Stimulated activated naive CD8-positive, alpha-beta T cell treated with anti-CD3 and anti-CD28 coated beads, Interleukin-15, amount 100 ng/mL, for 72 hours (primary cell): Measurements from ENCODE around the gene PRDM16.

ENCODE experiments used
- ATAC-seq: fragments of 150-1000 bp; cut with Tn5 transposase; 2 replicates; pipeline ENCODE4 v1.10.0; 2021; ENCODE audit warnings: mild to moderate bottlenecking, moderate library complexity
- DNase-seq, 2 donors: peaks; one replicate each; pipeline ENCODE4 v3.0.0; 2021 to 2022
- H3K27ac Mint-ChIP-seq, 2 donors: one replicate each; pipeline ENCODE4 v1.8.0; 2022; ENCODE audit warnings: mild to moderate bottlenecking in 2 of 2, mixed read lengths in 2 of 2, moderate library complexity in 2 of 2
- H3K27me3 Mint-ChIP-seq: one replicate; pipeline ENCODE4 v1.8.0; 2022; ENCODE audit warnings: mixed read lengths
- H3K4me1 Mint-ChIP-seq: one replicate; pipeline ENCODE4 v1.8.0; 2022; ENCODE audit warnings: mild to moderate bottlenecking, mixed read lengths
- H3K4me3 Mint-ChIP-seq, 2 donors: one replicate each; pipeline ENCODE4 v1.8.0; 2022; ENCODE audit warnings: mild to moderate bottlenecking in 2 of 2, mixed read lengths in 2 of 2, moderate library complexity in 1 of 2
- H3K9me3 Mint-ChIP-seq, 2 donors: one replicate each; pipeline ENCODE4 v1.8.0; 2022; ENCODE audit warnings: mixed read lengths in 2 of 2

Gene PRDM16

DNA sequence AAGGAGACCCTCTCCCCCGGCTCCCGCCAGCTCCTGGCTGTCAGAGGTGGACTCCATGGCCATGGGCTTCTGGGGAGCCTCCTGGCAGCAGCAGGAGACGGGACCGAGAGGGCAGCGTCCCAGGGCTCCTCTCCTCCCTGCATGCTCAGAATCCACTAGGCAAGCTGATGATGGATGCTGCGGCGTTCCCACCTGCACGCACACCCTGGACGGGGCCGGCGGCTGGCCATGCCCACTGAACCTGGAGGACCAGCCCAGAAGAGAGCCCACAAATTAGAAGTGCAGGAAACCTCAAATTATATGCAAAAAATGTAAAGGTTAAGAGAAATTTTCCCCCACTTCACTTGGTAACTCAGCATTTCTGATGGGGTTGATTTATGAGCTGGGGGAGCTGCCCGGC, 308.2 kb downstream of the PRDM16 start:
- DNase-seq (no peak), ATAC-seq (no peak)
- H3K4me3 Mint-ChIP-seq = no peak overlapping the region
- no peak overlapping the region for H3K27ac Mint-ChIP-seq
- peaks cover 25% of the 10 kb centered on the region for H3K4me1 Mint-ChIP-seq
- H3K27me3 Mint-ChIP-seq = peaks cover 27% of the 10 kb centered on the region
- no peaks in the 10 kb centered on the region for H3K9me3 Mint-ChIP-seq

- H3K27me3 Mint-ChIP-seq = peaks cover 27% of the 10 kb centered on the region
- no peak overlapping the region for H3K4me3 Mint-ChIP-seq
- DNase-seq = no peak
- ATAC-seq = no peak
- peaks cover 19% of the 10 kb centered on the region for H3K4me1 Mint-ChIP-seq
- peak overlapping the region in 1 of 2 donors; percentile 32 for H3K27ac Mint-ChIP-seq
- no peaks in the 10 kb centered on the region for H3K9me3 Mint-ChIP-seq
Observed at GRCh38 chr1:3377604-3378279, 308.7 kb downstream of the PRDM16 start.

DNA sequence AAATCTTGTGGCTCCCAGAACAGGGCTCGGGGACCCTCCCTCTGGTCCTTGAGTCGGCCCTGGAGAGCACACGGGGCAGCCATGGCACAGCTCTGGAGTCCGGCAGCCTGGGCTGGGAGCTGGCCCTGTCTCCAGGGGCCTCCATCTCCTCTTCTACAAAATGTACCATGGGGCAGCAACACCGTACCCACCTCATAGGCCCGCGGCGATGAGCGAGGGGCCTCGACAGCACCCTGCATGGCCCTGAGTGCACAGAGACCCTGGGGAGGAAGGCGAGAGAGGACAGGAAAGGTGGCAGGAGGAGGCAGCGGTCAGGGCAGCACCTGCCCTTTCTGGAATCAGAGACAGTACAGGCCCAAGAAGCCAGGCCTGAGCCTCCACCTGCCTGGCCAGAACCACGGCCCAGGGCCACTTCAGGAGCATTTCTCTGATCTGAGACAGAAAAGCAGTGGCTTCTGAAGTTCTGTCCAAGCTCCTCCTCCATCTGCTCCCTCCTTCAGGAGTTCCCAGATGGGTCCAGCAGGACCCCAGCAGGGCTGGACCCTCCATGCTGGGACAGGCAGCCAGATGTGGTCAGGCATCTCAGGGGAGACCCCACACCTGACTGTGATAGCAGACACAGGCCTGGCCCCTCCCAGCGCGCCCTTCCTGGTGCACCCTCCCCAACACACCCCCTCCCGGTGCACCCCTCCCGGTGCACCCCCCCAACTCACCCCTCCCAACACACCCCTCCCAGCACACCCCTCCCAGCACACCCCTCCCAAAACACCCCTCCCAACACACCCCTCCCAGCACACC, 309.6 kb downstream of the PRDM16 start:
- Mint-ChIP-seq H3K4me3 (no peak overlapping the region), H3K27me3 (peaks cover 27% of the 10 kb centered on the region)

DNA sequence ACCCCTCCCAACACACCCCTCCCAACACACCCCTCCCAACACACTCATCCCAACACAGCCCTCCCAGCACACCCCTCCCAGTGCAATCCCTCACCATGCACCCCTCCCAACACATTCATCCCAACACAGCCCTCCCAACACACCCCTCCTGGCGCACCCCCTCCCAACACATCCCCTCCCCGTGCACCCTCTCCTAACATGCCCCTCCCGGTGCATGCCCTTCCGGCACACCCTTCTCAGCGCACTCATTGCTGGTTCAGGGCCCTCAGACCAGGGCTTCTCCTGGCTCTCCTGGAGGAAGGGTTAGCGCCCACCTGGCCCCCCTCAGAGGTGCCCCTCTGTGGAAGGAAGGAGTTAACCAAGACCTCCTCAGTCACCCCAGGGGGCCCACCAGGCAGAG, 310.9 kb downstream of the PRDM16 start:
- H3K27ac Mint-ChIP-seq = no peak overlapping the region
- no peaks in the 10 kb centered on the region for H3K9me3 Mint-ChIP-seq
- no peak overlapping the region for H3K4me3 Mint-ChIP-seq
- DNase-seq = no peak
- no peaks in the 10 kb centered on the region for H3K4me1 Mint-ChIP-seq
- no peak for ATAC-seq
- H3K27me3 Mint-ChIP-seq = peaks cover 27% of the 10 kb centered on the region

More for the DNA sequence above, 309.6 kb downstream of the PRDM16 start:
- peaks cover 10% of the 10 kb centered on the region for H3K4me1 Mint-ChIP-seq
- ATAC-seq = peak; percentile 29
- no peak for DNase-seq
- H3K27ac Mint-ChIP-seq = no peak overlapping the region
- no peaks in the 10 kb centered on the region for H3K9me3 Mint-ChIP-seq

GRCh38 chr1:3380469-3380868, 311.5 kb downstream of the PRDM16 start:
- H3K4me1 Mint-ChIP-seq = no peaks in the 10 kb centered on the region
- H3K4me3 Mint-ChIP-seq = no peak overlapping the region
- no peaks in the 10 kb centered on the region for H3K9me3 Mint-ChIP-seq
- peaks cover 23% of the 10 kb centered on the region for H3K27me3 Mint-ChIP-seq
- H3K27ac Mint-ChIP-seq = no peak overlapping the region
- DNase-seq = no peak
- no peak for ATAC-seq

DNA sequence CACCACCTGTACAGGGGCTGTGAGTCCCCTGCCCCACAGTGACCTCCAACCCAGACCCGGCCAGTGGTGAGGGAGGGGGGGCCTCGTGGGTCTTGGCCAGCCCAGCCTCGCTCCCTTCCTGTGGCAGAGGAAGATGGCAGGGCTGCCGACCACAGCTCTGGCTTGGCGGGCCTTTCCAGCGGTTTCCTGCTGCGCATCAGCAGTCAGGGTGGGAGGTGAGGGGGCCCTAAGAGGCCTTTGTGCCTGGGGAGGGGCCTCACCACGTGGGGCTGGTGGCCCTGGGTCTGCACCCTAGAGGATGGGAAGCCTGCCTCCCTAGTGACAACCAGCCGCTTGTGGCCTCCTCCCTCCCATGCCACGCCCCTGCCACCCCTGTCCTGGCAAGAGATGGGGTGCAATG, 312.9 kb downstream of the PRDM16 start:
- H3K4me3 Mint-ChIP-seq = no peak overlapping the region
- no peak overlapping the region for H3K27ac Mint-ChIP-seq
- no peak for DNase-seq
- H3K27me3 Mint-ChIP-seq = peaks cover 9% of the 10 kb centered on the region
- no peaks in the 10 kb centered on the region for H3K9me3 Mint-ChIP-seq
- ATAC-seq = no peak
- no peaks in the 10 kb centered on the region for H3K4me1 Mint-ChIP-seq

- peaks cover 8% of the 10 kb centered on the region for H3K27me3 Mint-ChIP-seq
- DNase-seq (no peak), ATAC-seq (no peak)
- H3K9me3 Mint-ChIP-seq = no peaks in the 10 kb centered on the region
- H3K4me1 Mint-ChIP-seq = no peaks in the 10 kb centered on the region
- no peak overlapping the region for H3K27ac Mint-ChIP-seq
- H3K4me3 Mint-ChIP-seq = no peak overlapping the region
Observed at GRCh38 chr1:3382326-3383057, 313.5 kb downstream of the PRDM16 start.

DNA sequence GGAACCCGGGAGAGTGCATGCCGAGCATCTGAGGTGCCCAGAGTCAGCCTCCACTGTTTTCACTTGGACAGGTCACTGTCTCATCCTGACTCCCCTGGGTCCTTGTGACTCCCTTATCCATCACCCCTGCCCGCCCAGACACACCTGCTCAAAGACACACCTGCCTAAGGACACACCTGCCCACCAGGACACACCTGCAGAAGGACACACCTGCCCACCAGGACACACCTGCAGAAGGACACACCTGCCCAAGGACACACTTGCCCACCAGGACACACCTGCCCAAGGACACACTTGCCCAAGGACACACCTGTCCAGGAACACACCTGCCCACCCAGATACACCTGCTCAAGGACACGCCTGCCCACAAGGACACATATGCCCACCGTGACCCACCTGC, 314.7 kb downstream of the PRDM16 start:
- Mint-ChIP-seq H3K27me3 (peaks cover 8% of the 10 kb centered on the region), H3K27ac (no peak overlapping the region), H3K9me3 (no peaks in the 10 kb centered on the region), H3K4me1 (no peaks in the 10 kb centered on the region), H3K4me3 (no peak overlapping the region)
- ATAC-seq (no peak), DNase-seq (no peak)

GRCh38 chr1:3384407-3384806, 315.4 kb downstream of the PRDM16 start:
- no peak for ATAC-seq

GRCh38 chr1:3386205-3387002, 317.4 kb downstream of the PRDM16 start:
- no peak overlapping the region for H3K4me3 Mint-ChIP-seq
- H3K27ac Mint-ChIP-seq = no peak overlapping the region
- no peaks in the 10 kb centered on the region for H3K4me1 Mint-ChIP-seq
- no peak for ATAC-seq
- DNase-seq = no peak
- no peaks in the 10 kb centered on the region for H3K9me3 Mint-ChIP-seq
- peaks cover 5% of the 10 kb centered on the region for H3K27me3 Mint-ChIP-seq

More at GRCh38 chr1:3384407-3384806, 315.4 kb downstream of the PRDM16 start:
- no peaks in the 10 kb centered on the region for H3K4me1 Mint-ChIP-seq
- peaks cover 8% of the 10 kb centered on the region for H3K27me3 Mint-ChIP-seq
- H3K27ac Mint-ChIP-seq = no peak overlapping the region
- H3K4me3 Mint-ChIP-seq = no peak overlapping the region
- DNase-seq = no peak
- no peaks in the 10 kb centered on the region for H3K9me3 Mint-ChIP-seq

DNA sequence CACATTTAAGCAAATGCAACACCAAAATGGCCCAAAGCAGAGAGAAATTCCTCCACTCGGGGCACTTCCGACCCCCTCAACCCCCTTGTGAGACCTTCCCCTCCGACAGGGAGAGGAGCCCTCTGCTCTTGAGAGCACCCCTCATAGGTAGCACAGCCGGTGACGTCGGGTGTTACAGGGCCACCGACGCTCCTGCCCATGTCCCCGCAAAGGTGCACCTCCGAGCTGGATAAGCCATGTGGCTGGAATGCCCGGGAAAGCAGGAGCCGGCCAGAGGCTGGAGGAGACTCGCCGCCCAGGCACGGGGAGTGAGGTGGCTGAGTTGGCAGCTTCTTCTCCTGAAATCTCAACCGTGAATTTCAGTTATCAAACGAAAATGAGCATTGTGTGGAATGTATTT, 318.4 kb downstream of the PRDM16 start:
- H3K27me3 Mint-ChIP-seq = peaks cover 9% of the 10 kb centered on the region
- DNase-seq (no peak), ATAC-seq (no peak)
- H3K27ac Mint-ChIP-seq = no peak overlapping the region
- H3K9me3 Mint-ChIP-seq = no peaks in the 10 kb centered on the region
- H3K4me1 Mint-ChIP-seq = no peaks in the 10 kb centered on the region
- H3K4me3 Mint-ChIP-seq = no peak overlapping the region

- H3K27me3 Mint-ChIP-seq = peaks cover 28% of the 10 kb centered on the region
- ATAC-seq = no peak
- no peak for DNase-seq
Observed at GRCh38 chr1:3389093-3389833, 320.3 kb downstream of the PRDM16 start.

DNA sequence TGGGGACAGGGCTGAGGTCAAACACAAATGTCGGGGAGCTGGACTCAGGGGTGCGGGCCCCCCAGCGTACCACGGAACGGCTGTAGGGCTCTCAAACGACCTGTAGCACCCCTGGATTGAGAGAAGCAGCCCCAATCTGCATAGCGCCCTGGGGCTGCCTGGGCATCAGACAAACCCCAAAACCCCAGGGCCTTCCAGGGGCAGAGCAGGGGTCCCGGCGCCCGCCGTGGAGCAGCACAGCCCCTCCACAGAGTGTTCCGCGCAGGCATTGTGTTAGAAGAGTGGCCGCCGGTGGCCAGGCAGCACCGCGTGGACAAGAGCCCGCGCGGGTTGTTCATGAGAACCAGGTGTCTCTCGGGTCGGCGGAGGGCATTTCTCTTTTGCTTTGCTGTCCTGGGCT, 321.3 kb downstream of the PRDM16 start:
- H3K27me3 Mint-ChIP-seq = peaks cover 38% of the 10 kb centered on the region
- peaks cover 4% of the 10 kb centered on the region for H3K4me1 Mint-ChIP-seq
- DNase-seq (no peak), ATAC-seq (no peak)
- H3K9me3 Mint-ChIP-seq = no peaks in the 10 kb centered on the region
- no peak overlapping the region for H3K4me3 Mint-ChIP-seq
- H3K27ac Mint-ChIP-seq = no peak overlapping the region

More at GRCh38 chr1:3389093-3389833, 320.3 kb downstream of the PRDM16 start:
- Mint-ChIP-seq H3K27ac (no peak overlapping the region), H3K9me3 (no peaks in the 10 kb centered on the region), H3K4me3 (no peak overlapping the region), H3K4me1 (peaks cover 4% of the 10 kb centered on the region)

DNA sequence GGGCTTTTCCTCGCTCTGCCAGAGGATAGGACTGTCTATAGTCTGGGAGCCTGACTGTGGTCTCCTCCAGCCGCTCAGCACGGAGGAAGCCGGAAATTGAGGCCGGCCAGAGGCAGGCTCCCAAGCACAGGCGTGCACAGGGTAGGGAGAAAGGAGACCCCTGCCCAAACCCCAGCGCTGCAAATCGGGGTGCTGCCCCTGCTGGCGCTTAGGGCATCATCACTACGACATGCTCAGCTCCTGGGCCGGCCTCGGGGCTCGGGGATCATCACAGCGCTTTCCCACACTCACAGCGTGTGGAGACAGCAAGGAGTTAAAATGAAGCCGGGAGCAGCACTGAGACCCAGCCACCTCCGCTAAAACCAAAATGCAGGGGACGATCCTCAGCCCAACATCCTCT, 322.7 kb downstream of the PRDM16 start:
- H3K27me3 Mint-ChIP-seq = peaks cover 49% of the 10 kb centered on the region

More for the DNA sequence above, 322.7 kb downstream of the PRDM16 start:
- peaks cover 4% of the 10 kb centered on the region for H3K4me1 Mint-ChIP-seq
- H3K9me3 Mint-ChIP-seq = no peaks in the 10 kb centered on the region
- H3K27ac Mint-ChIP-seq = no peak overlapping the region
- DNase-seq (no peak), ATAC-seq (no peak)
- H3K4me3 Mint-ChIP-seq = no peak overlapping the region
